Measurements from ENCODE around the gene SS18L1. TPM values are rescaled to one million over a fixed set of nuclear protein-coding genes. Genes with fewer than 3 reads are reported as not detected.

Gene SS18L1
- total RNA-seq, 1 experiment from 2014 or later: 34.1 TPM

- ChIA-PET POLR2A (no interaction called here), CTCF (interaction anchor here (2.4 kb wide), 1 partner anchor 9 kb away, joined by 11 read pairs; no protein-coding TSS in a partner anchor)
- Mint-ChIP-seq H3K4me1 (peaks cover 26% of the 10 kb centered on the region), H3K4me3 (no peak overlapping the region), H3K36me3 (peaks cover 26% of the 10 kb centered on the region), H3K27me3 (ENCODE audit: low read depth) (no peaks in the 10 kb centered on the region), H3K27ac (no peak overlapping the region), H3K9me3 (no peaks in the 10 kb centered on the region; the same call in 1 of the 2 replicates)
- ATAC-seq (no peak), DNase-seq (ENCODE audit: low spot score) (no peak)
- TF ChIP-seq TEAD4 (CRISPR knock-in tag; IDR thresholded peaks at IDR 0.05) (no peak), EMX1 (CRISPR knock-in tag; IDR thresholded peaks at IDR 0.05) (no peak), ZBTB43 (CRISPR knock-in tag; IDR thresholded peaks at IDR 0.05) (no peak), ETV6 (CRISPR knock-in tag; IDR thresholded peaks at IDR 0.05) (no peak), TCF7 (CRISPR knock-in tag; IDR thresholded peaks at IDR 0.05; ENCODE audit: low read depth) (no peak), ZNF416 (CRISPR knock-in tag; IDR thresholded peaks at IDR 0.05) (no peak), NR3C1 (CRISPR knock-in tag; conservative IDR thresholded peaks at IDR 0.05; ENCODE audit: low read depth) (no peak), NFYB (CRISPR knock-in tag; conservative IDR thresholded peaks at IDR 0.05; ENCODE audit: low read depth) (no peak), ATF6 (CRISPR knock-in tag; IDR thresholded peaks at IDR 0.05) (no peak), GRHL2 (CRISPR knock-in tag; IDR thresholded peaks at IDR 0.05; ENCODE audit: insufficient replicate concordance, severe bottlenecking) (no peak), FOXP4 (CRISPR knock-in tag; IDR thresholded peaks at IDR 0.05) (no peak), RELA (CRISPR knock-in tag; IDR thresholded peaks at IDR 0.05; ENCODE audit: borderline replicate concordance) (no peak)
Measured at GRCh38 chr20:62158088-62158400, 14.5 kb downstream of the SS18L1 start.

- H3K4me1 Mint-ChIP-seq: peaks cover 26% of the 10 kb centered on the region
- H3K9me3 Mint-ChIP-seq: no peaks in the 10 kb centered on the region; the same call in 1 of the 2 replicates
- peaks cover 21% of the 10 kb centered on the region for H3K36me3 Mint-ChIP-seq
- ATAC-seq: no peak
- H3K27ac Mint-ChIP-seq: no peak overlapping the region
- H3K4me3 Mint-ChIP-seq: no peak overlapping the region
- CTCF ChIA-PET: interaction anchor here (2.4 kb wide), 1 partner anchor 8 kb away, joined by 11 read pairs; no protein-coding TSS in a partner anchor
- no peaks in the 10 kb centered on the region for H3K27me3 Mint-ChIP-seq (ENCODE audit: low read depth)
- POLR2A ChIA-PET: no interaction called here
- TF ChIP-seq USF2 (CRISPR knock-in tag; IDR thresholded peaks at IDR 0.05): no peak
- no peak for TF ChIP-seq PREB (CRISPR knock-in tag; IDR thresholded peaks at IDR 0.05; ENCODE audit: borderline replicate concordance)
- no peak for TF ChIP-seq NFATC4 (CRISPR knock-in tag; IDR thresholded peaks at IDR 0.05)
- no peak for TF ChIP-seq NFE2L1 (CRISPR knock-in tag; IDR thresholded peaks at IDR 0.05)
- TF ChIP-seq NR3C1 (CRISPR knock-in tag; conservative IDR thresholded peaks at IDR 0.05; ENCODE audit: low read depth): no peak
- no peak for TF ChIP-seq FOXK1 (CRISPR knock-in tag; IDR thresholded peaks at IDR 0.05)
- TF ChIP-seq OVOL2 (CRISPR knock-in tag; IDR thresholded peaks at IDR 0.05; ENCODE audit: borderline replicate concordance): no peak
- TF ChIP-seq MYBL2 (CRISPR knock-in tag; IDR thresholded peaks at IDR 0.05): no peak
- TF ChIP-seq TEAD1 (CRISPR knock-in tag; IDR thresholded peaks at IDR 0.05): no peak
- TF ChIP-seq NR2C2 (CRISPR knock-in tag; IDR thresholded peaks at IDR 0.05): no peak
- TF ChIP-seq ETV6 (CRISPR knock-in tag; IDR thresholded peaks at IDR 0.05): no peak
- TF ChIP-seq JUN (CRISPR knock-in tag; IDR thresholded peaks at IDR 0.05): no peak
- TF ChIP-seq HMGA2 (CRISPR knock-in tag; IDR thresholded peaks at IDR 0.05): no peak
- no peak for TF ChIP-seq MLX (CRISPR knock-in tag; IDR thresholded peaks at IDR 0.05)
- no peak for DNase-seq (ENCODE audit: low spot score)
Measured at GRCh38 chr20:62158541-62158940, 15.0 kb downstream of the SS18L1 start.

Measured in WTC11 (cell line).